ENCODE results near the gene GABBR2.

GRCh38 chr9:98520221-98520960 is 188.3 kb downstream of the GABBR2 start:
- no peak for TF ChIP-seq CTCF (IDR thresholded peaks at IDR 0.05)
- TF ChIP-seq POLR2A (IDR thresholded peaks at IDR 0.05) = no peak

Measured in breast epithelium (tissue), 3 donors.